ENCODE results near the gene AGK. TPM values are rescaled to one million over a fixed set of nuclear protein-coding genes. Genes with fewer than 3 reads are reported as not detected.
A peak's percentile ranks its signal among the peaks of the same experiment; 100 is the strongest.

Gene AGK
- total and polyA plus RNA-seq, 2 experiments from 2014 or later = 21.9 to 37.9 TPM

GRCh38 chr7:141660259-141660658, 109.0 kb downstream of the AGK start (continued):
- TF ChIP-seq ZNF462 (CRISPR knock-in tag; IDR thresholded peaks at IDR 0.05) (no peak), NANOG (IDR thresholded peaks at IDR 0.05; ENCODE audit: borderline replicate concordance) (no peak), EZH2 (IDR thresholded peaks at IDR 0.05; ENCODE audit: low read depth, unreplicated experiment) (no peak), STAT1 (IDR thresholded peaks at IDR 0.05; ENCODE audit: unreplicated experiment) (no peak)

- Histone ChIP-seq H4K20me1 (replicated peaks; ENCODE audit: insufficient read depth) (no peaks in the 10 kb centered on the region), H3K4me3 (no peak overlapping the region), H3K79me2 (replicated peaks; ENCODE audit: insufficient read depth) (no peaks in the 10 kb centered on the region), H3F3A (replicated peaks; ENCODE audit: low read depth) (no peaks in the 10 kb centered on the region), H3K36me3 (ENCODE audit: insufficient read depth) (peaks cover 21% of the 10 kb centered on the region), H3K9me2 (ENCODE audit: insufficient read depth) (no peaks in the 10 kb centered on the region), H3K27me3 (ENCODE audit: insufficient read depth) (no peaks in the 10 kb centered on the region), H3K27ac (ENCODE audit: low read depth) (no peak overlapping the region), H3K4me2 (no peak overlapping the region), H2AFZ (no peak overlapping the region), H3K4me1 (ENCODE audit: insufficient read depth) (no peaks in the 10 kb centered on the region)
- no peak for TF ChIP-seq CREB1 (CRISPR knock-in tag; IDR thresholded peaks at IDR 0.05; ENCODE audit: low read depth)
- no peak for TF ChIP-seq NANOG (IDR thresholded peaks at IDR 0.05; ENCODE audit: borderline replicate concordance)
- TF ChIP-seq STAT1 (IDR thresholded peaks at IDR 0.05; ENCODE audit: unreplicated experiment) = no peak
- TF ChIP-seq ZNF331 (CRISPR knock-in tag; IDR thresholded peaks at IDR 0.05; ENCODE audit: low read depth) = no peak
- TF ChIP-seq ETS1 (IDR thresholded peaks at IDR 0.05) = no peak
- no peak for TF ChIP-seq CTCF (conservative IDR thresholded peaks at IDR 0.05; ENCODE audit: low read depth in 2 of 2)
- TF ChIP-seq REST (IDR thresholded peaks at IDR 0.05; ENCODE audit: unreplicated experiment) = no peak
- Mint-ChIP-seq H3K9me3 (no peaks in the 10 kb centered on the region), H3K27ac (peak overlapping the region; percentile 41; the same call in 1 of the 2 replicates), H3K4me3 (no peak overlapping the region), H3K36me3 (ENCODE audit: low read depth) (peaks cover 34% of the 10 kb centered on the region), H3K4me1 (no peaks in the 10 kb centered on the region), H3K27me3 (ENCODE audit: insufficient read depth, low read depth, poor library complexity) (peaks cover 7% of the 10 kb centered on the region)
- ATAC-seq = no peak
- no peak for DNase-seq (ENCODE audit: low spot score)
Measured at GRCh38 chr7:141663081-141663849, 112.1 kb downstream of the AGK start.
